Left ventricle myocardium inferior (tissue), 1 donor: ENCODE measurements around the gene TTC39A. TPM values are rescaled to one million over a fixed set of nuclear protein-coding genes. Genes with fewer than 3 reads are reported as not detected.
A peak's percentile ranks its signal among the peaks of the same experiment; 100 is the strongest.

Source experiments
- DNase-seq: peaks from one replicate; pipeline ENCODE4 v3.0.0-alpha.2; 2020
- H3K27ac ChIP-seq: fragments of 200-600 bp; replicated peaks from 2 replicates; pipeline ENCODE4 v1.8.0; 2021
- H3K27me3 ChIP-seq: fragments of 200-600 bp; 2 replicates; pipeline ENCODE4 v1.8.0; 2021; ENCODE audit warnings: low read depth
- H3K36me3 ChIP-seq: fragments of 200-600 bp; 2 replicates; pipeline ENCODE4 v1.8.0; 2021
- H3K4me1 ChIP-seq: fragments of 200-600 bp; 2 replicates; pipeline ENCODE4 v1.8.0; 2021
- H3K4me3 ChIP-seq: fragments of 200-600 bp; 2 replicates; pipeline ENCODE4 v1.8.0; 2021; ENCODE audit warnings: mild to moderate bottlenecking, moderate library complexity
- H3K9me3 ChIP-seq: fragments of 200-600 bp; replicated peaks from 2 replicates; pipeline ENCODE4 v1.8.0; 2021
- CTCF ChIP-seq: fragments of 200-600 bp; IDR thresholded peaks from 2 replicates; pipeline ENCODE4 v1.8.0; 2021; ENCODE audit warnings: antibody characterized with exemption, mild to moderate bottlenecking, borderline replicate concordance
- intact Hi-C: fragments of 100-400 bp; cut with micrococcal nuclease; formaldehyde crosslinking; loops from one replicate; pipeline ENCODE4 v1.11.0; 2022
- total RNA-seq: library from RNA; stranded (reverse); fragmentation: NEBNext Ultra II Directional; extraction: Animal tissue kit (Norgen Biotek cat#: 25700); gene quantifications from one replicate; pipeline ENCODE4 v1.2.1, GENCODE V29; 2021
- donor health status: DM: no; HTN: yes; CAD: no; lungs with severe emphysema.

TTC39A gene
- total RNA-seq, 1 donor from 2014 or later = 25.7 TPM

GRCh38 chr1:51274676-51275075, 55.7 kb downstream of the TTC39A start:
- H3K27ac ChIP-seq = no peak overlapping the region
- no peaks in the 10 kb centered on the region for H3K9me3 ChIP-seq
- peaks cover 16% of the 10 kb centered on the region for H3K4me1 ChIP-seq
- H3K27me3 ChIP-seq = no peaks in the 10 kb centered on the region
- intact Hi-C loops = no loop called here
- no peak for DNase-seq
- no peak overlapping the region for H3K4me3 ChIP-seq
- no peak for TF ChIP-seq CTCF
- H3K36me3 ChIP-seq = peaks cover 26% of the 10 kb centered on the region

GRCh38 chr1:51272916-51273315, 57.4 kb downstream of the TTC39A start:
- Histone ChIP-seq H3K27ac (no peak overlapping the region), H3K27me3 (no peaks in the 10 kb centered on the region), H3K36me3 (peaks cover 26% of the 10 kb centered on the region), H3K4me1 (peaks cover 34% of the 10 kb centered on the region), H3K9me3 (no peaks in the 10 kb centered on the region), H3K4me3 (no peak overlapping the region)
- DNase-seq = no peak
- TF ChIP-seq CTCF = no peak
- intact Hi-C loops = no loop called here

- no peaks in the 10 kb centered on the region for H3K9me3 ChIP-seq
- intact Hi-C loops = no loop called here
- no peak overlapping the region for H3K27ac ChIP-seq
- H3K4me3 ChIP-seq = no peak overlapping the region
- TF ChIP-seq CTCF = no peak
- no peak for DNase-seq
- H3K36me3 ChIP-seq = peaks cover 26% of the 10 kb centered on the region
- no peaks in the 10 kb centered on the region for H3K27me3 ChIP-seq
- H3K4me1 ChIP-seq = peaks cover 56% of the 10 kb centered on the region
Observed at GRCh38 chr1:51270751-51271150, 59.6 kb downstream of the TTC39A start.

- no peak overlapping the region for H3K4me3 ChIP-seq
- no peaks in the 10 kb centered on the region for H3K9me3 ChIP-seq
- peaks cover 21% of the 10 kb centered on the region for H3K36me3 ChIP-seq
- DNase-seq = no peak
- no peak for TF ChIP-seq CTCF
- H3K27me3 ChIP-seq = no peaks in the 10 kb centered on the region
- intact Hi-C loops = no loop called here
- peak overlapping the region; percentile 32 for H3K27ac ChIP-seq
- H3K4me1 ChIP-seq = peaks cover 77% of the 10 kb centered on the region
Observed at GRCh38 chr1:51268634-51269033, 61.7 kb downstream of the TTC39A start.

- no peak overlapping the region for H3K27ac ChIP-seq
- H3K4me1 ChIP-seq = peaks cover 90% of the 10 kb centered on the region
Observed at GRCh38 chr1:51266791-51267190, 63.6 kb downstream of the TTC39A start.

More at GRCh38 chr1:51266791-51267190, 63.6 kb downstream of the TTC39A start:
- no peak for TF ChIP-seq CTCF
- peaks cover 16% of the 10 kb centered on the region for H3K36me3 ChIP-seq
- DNase-seq = no peak
- H3K9me3 ChIP-seq = no peaks in the 10 kb centered on the region
- intact Hi-C loops = no loop called here
- no peaks in the 10 kb centered on the region for H3K27me3 ChIP-seq
- no peak overlapping the region for H3K4me3 ChIP-seq
